ENCODE data around the gene AVPR2.

Gene AVPR2

GRCh38 chrX:153931748-153932147 is 27.3 kb downstream of the AVPR2 start:
- no peak for TF ChIP-seq BACH2 (CRISPR knock-in tag; IDR thresholded peaks at IDR 0.05; ENCODE audit: borderline replicate concordance)
- TF ChIP-seq TOX (CRISPR knock-in tag; IDR thresholded peaks at IDR 0.05; ENCODE audit: borderline replicate concordance) = no peak
- no peak for TF ChIP-seq CREB5 (CRISPR knock-in tag; IDR thresholded peaks at IDR 0.05; ENCODE audit: low read depth)
- TF ChIP-seq TSHZ2 (CRISPR knock-in tag; IDR thresholded peaks at IDR 0.05) = no peak
- no peak for TF ChIP-seq ZFP30 (CRISPR knock-in tag; IDR thresholded peaks at IDR 0.05)
- TF ChIP-seq ZC3H10 (CRISPR knock-in tag; IDR thresholded peaks at IDR 0.05) = no peak
- TF ChIP-seq PPARA (CRISPR knock-in tag; IDR thresholded peaks at IDR 0.05; ENCODE audit: borderline replicate concordance) = no peak
- no peak for TF ChIP-seq ZFP3 (CRISPR knock-in tag; IDR thresholded peaks at IDR 0.05)
- no peak for TF ChIP-seq CSRNP3 (CRISPR knock-in tag; IDR thresholded peaks at IDR 0.05)
- no peak for TF ChIP-seq TCF4 (CRISPR knock-in tag; IDR thresholded peaks at IDR 0.05; ENCODE audit: borderline replicate concordance)
- TF ChIP-seq OSR1 (CRISPR knock-in tag; IDR thresholded peaks at IDR 0.05) = no peak
- no peak for TF ChIP-seq RARB (CRISPR knock-in tag; IDR thresholded peaks at IDR 0.05)
- TF ChIP-seq SNAI2 (CRISPR knock-in tag; IDR thresholded peaks at IDR 0.05) = no peak

GRCh38 chrX:153932220-153932915 is 27.9 kb downstream of the AVPR2 start:
- no peak for ATAC-seq
- TF ChIP-seq ZC3H10 (CRISPR knock-in tag; IDR thresholded peaks at IDR 0.05) = no peak
- TF ChIP-seq OSR1 (CRISPR knock-in tag; IDR thresholded peaks at IDR 0.05) = no peak
- no peak for TF ChIP-seq RARB (CRISPR knock-in tag; IDR thresholded peaks at IDR 0.05)
- no peak for TF ChIP-seq TCF4 (CRISPR knock-in tag; IDR thresholded peaks at IDR 0.05; ENCODE audit: borderline replicate concordance)
- TF ChIP-seq CSRNP3 (CRISPR knock-in tag; IDR thresholded peaks at IDR 0.05) = no peak
- no peak for TF ChIP-seq BACH2 (CRISPR knock-in tag; IDR thresholded peaks at IDR 0.05; ENCODE audit: borderline replicate concordance)
- TF ChIP-seq ISL1 (CRISPR knock-in tag; IDR thresholded peaks at IDR 0.05) = no peak
- TF ChIP-seq CREB5 (CRISPR knock-in tag; IDR thresholded peaks at IDR 0.05; ENCODE audit: low read depth) = no peak
- no peak for TF ChIP-seq ZFP30 (CRISPR knock-in tag; IDR thresholded peaks at IDR 0.05)
- no peak for TF ChIP-seq ZNF70 (CRISPR knock-in tag; IDR thresholded peaks at IDR 0.05)
- TF ChIP-seq GLIS3 (CRISPR knock-in tag; IDR thresholded peaks at IDR 0.05) = no peak
- TF ChIP-seq POU6F1 (CRISPR knock-in tag; IDR thresholded peaks at IDR 0.05; ENCODE audit: borderline replicate concordance, low read depth) = no peak
- no peak for TF ChIP-seq ZNF8 (CRISPR knock-in tag; IDR thresholded peaks at IDR 0.05)
- TF ChIP-seq TOX (CRISPR knock-in tag; IDR thresholded peaks at IDR 0.05; ENCODE audit: borderline replicate concordance) = no peak
- TF ChIP-seq PPARA (CRISPR knock-in tag; IDR thresholded peaks at IDR 0.05; ENCODE audit: borderline replicate concordance) = no peak

More at GRCh38 chrX:153931748-153932147, 27.3 kb downstream of the AVPR2 start:
- no peak for ATAC-seq
